ENCODE results near the gene MPC2.

MPC2 gene

DNA sequence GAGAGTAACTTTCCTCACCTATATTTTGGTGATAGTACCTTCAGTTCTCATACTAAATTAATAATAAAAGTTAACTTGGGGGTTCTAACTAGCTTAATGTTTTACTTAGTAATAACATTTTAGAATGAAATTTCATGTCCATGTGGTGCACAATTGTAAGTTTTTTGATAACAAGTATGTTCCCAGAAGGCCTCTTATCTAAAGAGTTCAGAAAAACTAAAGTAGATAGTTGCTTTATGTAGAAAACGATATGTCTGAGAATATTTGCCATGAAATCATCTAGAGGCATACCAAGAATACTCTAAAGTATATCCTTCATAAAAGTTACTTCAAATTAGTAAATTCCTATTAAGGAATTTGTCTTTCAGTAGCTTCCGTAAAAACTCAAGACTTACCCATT lies 12.8 kb downstream of the MPC2 start:
- no peak for DNase-seq (ENCODE audit: low read depth, low spot score)
- Histone ChIP-seq H3K27me3 (ENCODE audit: control insufficient read depth, insufficient read depth, low read length) (no peaks in the 10 kb centered on the region), H3K9me3 (ENCODE audit: control insufficient read depth, insufficient read depth, low read length) (no peaks in the 10 kb centered on the region), H3K27ac (ENCODE audit: low read length) (no peak overlapping the region), H3K4me3 (ENCODE audit: low read length) (no peak overlapping the region), H3K36me3 (ENCODE audit: control insufficient read depth, insufficient read depth, low read length) (no peaks in the 10 kb centered on the region), H3K4me1 (ENCODE audit: control insufficient read depth, insufficient read depth, low read length) (no peaks in the 10 kb centered on the region)
- WGBS (ENCODE audit: insufficient coverage, insufficient read length), result no CpG with 5 or more reads among the region's 2 CpGs

GRCh38 chr1:167923324-167924056 lies 13.4 kb downstream of the MPC2 start:
- WGBS (ENCODE audit: insufficient coverage, insufficient read length), result no CpG with 5 or more reads among the region's 3 CpGs
- no peak for DNase-seq (ENCODE audit: low read depth, low spot score)
- Histone ChIP-seq H3K27ac (ENCODE audit: low read length) (no peak overlapping the region), H3K9me3 (ENCODE audit: control insufficient read depth, insufficient read depth, low read length) (no peaks in the 10 kb centered on the region), H3K4me1 (ENCODE audit: control insufficient read depth, insufficient read depth, low read length) (no peaks in the 10 kb centered on the region), H3K36me3 (ENCODE audit: control insufficient read depth, insufficient read depth, low read length) (no peaks in the 10 kb centered on the region), H3K27me3 (ENCODE audit: control insufficient read depth, insufficient read depth, low read length) (no peaks in the 10 kb centered on the region), H3K4me3 (ENCODE audit: low read length) (no peak overlapping the region)

DNA sequence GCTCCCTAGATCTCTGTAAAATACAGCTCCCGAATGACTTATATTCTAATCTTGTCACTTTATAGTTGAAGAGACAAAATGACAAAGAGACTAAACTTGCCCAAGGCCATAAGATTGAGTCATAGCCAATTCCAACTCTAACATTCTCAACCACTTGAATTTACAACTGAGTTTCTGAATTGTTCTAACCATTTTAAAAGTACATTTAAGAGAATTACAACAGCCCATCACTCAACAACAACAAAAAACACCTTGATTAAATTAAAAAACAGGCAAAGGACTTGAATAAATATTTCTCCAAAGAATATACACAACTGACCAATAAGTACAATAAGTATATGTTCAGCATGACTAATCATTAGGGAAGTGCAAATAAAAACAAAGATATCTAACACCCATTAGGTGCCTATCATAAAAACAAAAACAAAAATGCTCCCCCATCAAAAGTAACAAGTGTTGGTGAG lies 14.2 kb downstream of the MPC2 start:
- H3K27ac ChIP-seq (ENCODE audit: low read length), result no peak overlapping the region

GRCh38 chr1:167922023-167922422 lies 14.8 kb downstream of the MPC2 start:
- DNase-seq (ENCODE audit: low read depth, low spot score), result no peak
- no peaks in the 10 kb centered on the region for H3K4me1 ChIP-seq (ENCODE audit: control insufficient read depth, insufficient read depth, low read length)
- no peaks in the 10 kb centered on the region for H3K9me3 ChIP-seq (ENCODE audit: control insufficient read depth, insufficient read depth, low read length)
- H3K4me3 ChIP-seq (ENCODE audit: low read length), result no peak overlapping the region
- H3K36me3 ChIP-seq (ENCODE audit: control insufficient read depth, insufficient read depth, low read length), result no peaks in the 10 kb centered on the region
- no peak overlapping the region for H3K27ac ChIP-seq (ENCODE audit: low read length)
- no peaks in the 10 kb centered on the region for H3K27me3 ChIP-seq (ENCODE audit: control insufficient read depth, insufficient read depth, low read length)

More for the DNA sequence above, 14.2 kb downstream of the MPC2 start:
- Histone ChIP-seq H3K4me1 (ENCODE audit: control insufficient read depth, insufficient read depth, low read length) (no peaks in the 10 kb centered on the region), H3K4me3 (ENCODE audit: low read length) (no peak overlapping the region), H3K9me3 (ENCODE audit: control insufficient read depth, insufficient read depth, low read length) (no peaks in the 10 kb centered on the region), H3K27me3 (ENCODE audit: control insufficient read depth, insufficient read depth, low read length) (no peaks in the 10 kb centered on the region), H3K36me3 (ENCODE audit: control insufficient read depth, insufficient read depth, low read length) (no peaks in the 10 kb centered on the region)
- no peak for DNase-seq (ENCODE audit: low read depth, low spot score)
- WGBS (ENCODE audit: insufficient coverage, insufficient read length), result no CpG with 5 or more reads among the region's 1 CpG

- no CpG with 5 or more reads among the region's 6 CpGs for WGBS (ENCODE audit: insufficient coverage, insufficient read length)
- no peaks in the 10 kb centered on the region for H3K9me3 ChIP-seq (ENCODE audit: control insufficient read depth, insufficient read depth, low read length)
- DNase-seq (ENCODE audit: low read depth, low spot score), result no peak
Measured at GRCh38 chr1:167916766-167917511, 19.9 kb downstream of the MPC2 start.

GRCh38 chr1:167915569-167915968 lies 21.3 kb downstream of the MPC2 start:
- no peak overlapping the region for H3K27ac ChIP-seq (ENCODE audit: low read length)
- no peaks in the 10 kb centered on the region for H3K4me1 ChIP-seq (ENCODE audit: control insufficient read depth, insufficient read depth, low read length)
- H3K9me3 ChIP-seq (ENCODE audit: control insufficient read depth, insufficient read depth, low read length), result no peaks in the 10 kb centered on the region
- H3K27me3 ChIP-seq (ENCODE audit: control insufficient read depth, insufficient read depth, low read length), result no peaks in the 10 kb centered on the region
- no peaks in the 10 kb centered on the region for H3K36me3 ChIP-seq (ENCODE audit: control insufficient read depth, insufficient read depth, low read length)
- no CpG with 5 or more reads among the region's 8 CpGs for WGBS (ENCODE audit: insufficient coverage, insufficient read length)
- DNase-seq (ENCODE audit: low read depth, low spot score), result no peak
- no peak overlapping the region for H3K4me3 ChIP-seq (ENCODE audit: low read length)

More at GRCh38 chr1:167916766-167917511, 19.9 kb downstream of the MPC2 start:
- Histone ChIP-seq H3K36me3 (ENCODE audit: control insufficient read depth, insufficient read depth, low read length) (no peaks in the 10 kb centered on the region), H3K27ac (ENCODE audit: low read length) (no peak overlapping the region), H3K4me3 (ENCODE audit: low read length) (no peak overlapping the region), H3K27me3 (ENCODE audit: control insufficient read depth, insufficient read depth, low read length) (no peaks in the 10 kb centered on the region), H3K4me1 (ENCODE audit: control insufficient read depth, insufficient read depth, low read length) (no peaks in the 10 kb centered on the region)

DNA sequence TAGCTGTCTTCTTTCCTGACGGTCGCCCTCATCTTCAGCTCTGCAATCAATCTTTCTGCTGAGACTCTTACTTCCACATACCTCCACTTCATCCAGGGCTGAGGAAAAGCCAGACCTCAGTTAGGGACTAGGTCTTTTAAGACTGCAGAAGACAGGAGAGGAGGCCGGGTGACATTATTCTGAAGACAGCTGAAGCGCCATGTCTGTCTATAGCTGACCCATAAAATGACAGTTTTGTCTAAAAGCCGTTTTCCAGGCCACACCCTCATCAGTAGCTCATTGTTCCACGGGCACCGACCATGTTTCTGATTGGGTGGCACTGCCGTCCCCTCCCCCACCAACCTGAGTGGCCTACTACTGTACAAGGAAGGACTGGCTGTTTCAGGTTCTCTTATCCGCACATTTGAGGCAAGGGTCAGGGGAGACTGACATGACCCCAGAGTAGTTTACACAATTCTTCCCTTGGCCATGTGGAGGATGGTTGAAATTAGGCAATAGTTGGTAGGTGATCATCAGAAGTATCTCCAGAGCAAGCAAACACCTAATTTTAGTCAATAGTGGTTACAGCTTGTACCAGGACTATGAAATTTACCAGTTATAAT lies 22.9 kb downstream of the MPC2 start, which contains the start of gene ADCY10:
ADCY10 (minus strand) TSS at position 240 of the 602 bp plus-strand sequence. CDS start 8,994 bp downstream, outside the sequence.
- H3K27ac ChIP-seq (ENCODE audit: low read length), result no peak within 1 kb of the TSS
- H3K27me3 ChIP-seq (ENCODE audit: control insufficient read depth, insufficient read depth, low read length), result no peaks in the 10 kb centered on the region
- H3K9me3 ChIP-seq (ENCODE audit: control insufficient read depth, insufficient read depth, low read length), result no peaks in the 10 kb centered on the region
- no peaks in the 10 kb centered on the region for H3K36me3 ChIP-seq (ENCODE audit: control insufficient read depth, insufficient read depth, low read length)
- H3K4me1 ChIP-seq (ENCODE audit: control insufficient read depth, insufficient read depth, low read length), result no peaks in the 10 kb centered on the region
- no CpG with 5 or more reads among the region's 9 CpGs for WGBS (ENCODE audit: insufficient coverage, insufficient read length)
- H3K4me3 ChIP-seq (ENCODE audit: low read length), result no peak within 1 kb of the TSS
- DNase-seq (ENCODE audit: low read depth, low spot score), result no peak

DNA sequence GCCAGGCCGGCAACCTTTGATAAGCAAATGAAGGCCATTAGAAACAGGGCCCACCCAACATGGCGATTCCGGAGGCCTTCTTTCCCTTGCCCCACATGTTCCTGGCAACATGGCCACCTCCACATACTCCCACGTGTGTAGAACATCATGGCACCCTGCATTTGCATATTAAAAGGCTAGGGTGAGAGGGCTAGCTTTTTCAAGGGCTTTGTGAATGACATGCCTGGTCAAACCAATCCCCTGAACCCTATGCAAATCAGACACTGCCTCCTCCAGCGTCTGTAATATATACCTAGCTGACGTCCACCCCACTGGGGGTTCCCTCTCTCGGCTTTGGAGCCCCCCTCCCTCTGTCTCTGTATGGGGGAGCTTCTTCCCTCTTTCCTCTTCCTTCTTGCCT lies 24.6 kb downstream of the MPC2 start:
- no peaks in the 10 kb centered on the region for H3K36me3 ChIP-seq (ENCODE audit: control insufficient read depth, insufficient read depth, low read length)
- no peak for DNase-seq (ENCODE audit: low read depth, low spot score)
- H3K4me1 ChIP-seq (ENCODE audit: control insufficient read depth, insufficient read depth, low read length), result no peaks in the 10 kb centered on the region
- H3K27me3 ChIP-seq (ENCODE audit: control insufficient read depth, insufficient read depth, low read length), result no peaks in the 10 kb centered on the region
- WGBS (ENCODE audit: insufficient coverage, insufficient read length), result no CpG with 5 or more reads among the region's 7 CpGs
- H3K27ac ChIP-seq (ENCODE audit: low read length), result no peak overlapping the region
- H3K9me3 ChIP-seq (ENCODE audit: control insufficient read depth, insufficient read depth, low read length), result no peaks in the 10 kb centered on the region
- no peak overlapping the region for H3K4me3 ChIP-seq (ENCODE audit: low read length)

- Histone ChIP-seq H3K27ac (ENCODE audit: low read length) (no peak overlapping the region), H3K4me3 (ENCODE audit: low read length) (no peak overlapping the region), H3K9me3 (ENCODE audit: control insufficient read depth, insufficient read depth, low read length) (no peaks in the 10 kb centered on the region), H3K36me3 (ENCODE audit: control insufficient read depth, insufficient read depth, low read length) (no peaks in the 10 kb centered on the region), H3K4me1 (ENCODE audit: control insufficient read depth, insufficient read depth, low read length) (no peaks in the 10 kb centered on the region), H3K27me3 (ENCODE audit: control insufficient read depth, insufficient read depth, low read length) (no peaks in the 10 kb centered on the region)
- DNase-seq (ENCODE audit: low read depth, low spot score), result no peak
- no CpG with 5 or more reads among the region's 8 CpGs for WGBS (ENCODE audit: insufficient coverage, insufficient read length)
Measured at GRCh38 chr1:167911413-167911812, 25.5 kb downstream of the MPC2 start.

DNA sequence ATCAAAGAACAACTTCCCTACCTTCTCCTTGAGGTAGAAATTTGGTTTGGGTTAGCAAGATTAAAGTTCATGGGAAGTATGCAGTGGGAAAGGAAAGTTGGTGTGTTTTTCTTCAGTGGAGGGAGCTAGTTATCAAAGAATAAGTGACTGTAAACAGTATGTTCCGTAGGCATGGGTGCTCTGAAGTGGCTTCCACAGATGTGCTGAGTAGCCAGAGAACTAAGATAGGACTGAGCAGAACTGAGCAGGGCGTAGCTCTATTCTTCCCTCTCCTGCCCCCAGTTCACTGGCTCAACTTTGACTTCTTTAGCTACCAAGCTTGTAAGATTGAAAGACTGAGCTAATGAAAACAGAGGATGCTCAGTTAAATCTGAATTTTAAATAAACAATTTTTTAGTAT lies 26.3 kb downstream of the MPC2 start:
- DNase-seq (ENCODE audit: low read depth, low spot score), result no peak
- no peaks in the 10 kb centered on the region for H3K9me3 ChIP-seq (ENCODE audit: control insufficient read depth, insufficient read depth, low read length)
- no peak overlapping the region for H3K4me3 ChIP-seq (ENCODE audit: low read length)
- WGBS (ENCODE audit: insufficient coverage, insufficient read length), result no CpG with 5 or more reads among the region's 2 CpGs
- no peaks in the 10 kb centered on the region for H3K4me1 ChIP-seq (ENCODE audit: control insufficient read depth, insufficient read depth, low read length)
- H3K27ac ChIP-seq (ENCODE audit: low read length), result no peak overlapping the region
- no peaks in the 10 kb centered on the region for H3K36me3 ChIP-seq (ENCODE audit: control insufficient read depth, insufficient read depth, low read length)
- H3K27me3 ChIP-seq (ENCODE audit: control insufficient read depth, insufficient read depth, low read length), result no peaks in the 10 kb centered on the region

Measured in iPS DF 6.9 (cell line).